Ureter (tissue), 1 donor: Measurements from ENCODE around the gene PHF14. TPM values are rescaled to one million over a fixed set of nuclear protein-coding genes. Genes with fewer than 3 reads are reported as not detected.
"Not testable (repeated sequence)": the region's sequence is repeated elsewhere in the genome, so short reads cannot be mapped to it uniquely, and the experiment has no call there.

Experiments used
- DNase-seq: peaks from one replicate; pipeline ENCODE4 v3.0.0-alpha.2; 2020; ENCODE audit warnings: low spot score
- total RNA-seq: library from RNA; stranded (reverse); gene quantifications from one replicate; pipeline ENCODE4 v1.2.4, GENCODE V29; 2023
- donor health status: DM: yes; HTN: yes; CAD: no.

The PHF14 gene
- total RNA-seq, 1 donor from 2014 or later, result 46.7 TPM

DNA sequence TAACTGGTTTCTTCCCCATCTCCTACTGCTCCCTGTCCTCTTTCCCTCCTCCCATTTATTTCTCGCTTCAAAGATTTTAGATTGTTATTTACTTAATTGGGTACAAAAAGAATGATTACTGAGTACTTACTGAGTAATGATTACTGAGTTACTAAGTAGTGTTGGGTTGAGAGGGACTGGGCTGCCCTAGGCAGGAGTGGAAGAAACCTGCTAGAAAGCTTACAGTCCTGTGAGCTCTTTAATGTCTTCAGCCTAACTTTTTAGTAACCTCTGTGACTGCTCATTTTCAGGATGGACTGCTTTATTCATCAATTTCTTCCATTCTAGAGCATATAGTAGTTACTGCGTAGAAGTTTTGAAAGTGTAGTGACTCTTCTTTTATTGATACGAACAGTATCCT is 7.6 kb downstream of the PHF14 start:
- DNase-seq, result no peak

DNA sequence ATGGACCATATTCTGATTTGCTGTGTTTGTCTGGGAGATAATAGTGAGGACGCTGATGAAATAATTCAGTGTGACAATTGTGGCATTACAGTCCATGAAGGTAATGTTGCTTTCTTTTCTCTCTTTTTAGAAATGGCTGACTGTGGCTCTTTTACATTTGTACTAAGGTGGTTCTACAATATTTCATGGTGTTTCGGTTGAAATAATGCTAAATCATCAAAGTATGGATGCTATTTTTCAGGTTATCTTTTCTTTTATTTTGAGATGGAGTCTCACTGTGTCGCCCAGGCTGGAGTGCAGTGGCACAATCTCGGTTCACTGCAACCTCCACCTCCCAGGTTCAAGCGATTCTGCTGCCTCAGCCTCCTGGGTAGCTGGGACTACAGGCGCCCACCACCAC is 17.1 kb downstream of the PHF14 start:
- DNase-seq, result not testable (repeated sequence)

DNA sequence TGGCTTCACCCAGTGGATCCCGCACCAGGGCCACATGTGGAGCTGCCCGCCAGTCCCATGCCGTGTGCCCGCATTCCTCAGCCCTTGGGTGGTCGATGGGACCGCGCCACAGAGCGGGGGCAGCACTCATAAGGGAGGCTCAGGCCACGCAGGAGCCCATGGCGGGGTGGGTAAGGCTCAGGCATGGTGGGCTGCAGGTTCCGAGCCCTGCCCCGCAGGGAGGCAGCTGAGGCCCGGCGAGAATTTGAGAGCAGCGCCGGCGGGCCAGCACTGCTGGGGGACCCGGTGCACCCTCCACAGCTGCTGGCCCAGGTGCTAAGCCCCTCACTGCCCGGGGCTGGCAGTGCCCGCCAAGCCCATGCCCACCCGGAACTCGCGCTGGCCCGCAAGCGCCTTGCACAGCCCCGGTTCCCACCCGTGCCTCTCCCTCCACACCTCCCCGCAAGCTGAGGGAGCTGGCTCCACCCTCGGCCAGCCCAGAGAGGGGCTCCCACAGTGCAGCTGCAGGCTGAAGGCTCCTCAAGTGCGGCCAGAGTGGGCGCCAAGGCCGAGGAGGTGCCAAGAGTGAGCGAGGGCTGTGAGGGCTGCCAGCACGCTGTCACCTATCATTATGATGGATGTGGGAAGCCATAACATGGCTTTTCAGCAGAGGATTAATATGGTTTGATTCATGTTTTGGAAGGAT is 22.0 kb downstream of the PHF14 start:
- DNase-seq, result not testable (repeated sequence)

DNA sequence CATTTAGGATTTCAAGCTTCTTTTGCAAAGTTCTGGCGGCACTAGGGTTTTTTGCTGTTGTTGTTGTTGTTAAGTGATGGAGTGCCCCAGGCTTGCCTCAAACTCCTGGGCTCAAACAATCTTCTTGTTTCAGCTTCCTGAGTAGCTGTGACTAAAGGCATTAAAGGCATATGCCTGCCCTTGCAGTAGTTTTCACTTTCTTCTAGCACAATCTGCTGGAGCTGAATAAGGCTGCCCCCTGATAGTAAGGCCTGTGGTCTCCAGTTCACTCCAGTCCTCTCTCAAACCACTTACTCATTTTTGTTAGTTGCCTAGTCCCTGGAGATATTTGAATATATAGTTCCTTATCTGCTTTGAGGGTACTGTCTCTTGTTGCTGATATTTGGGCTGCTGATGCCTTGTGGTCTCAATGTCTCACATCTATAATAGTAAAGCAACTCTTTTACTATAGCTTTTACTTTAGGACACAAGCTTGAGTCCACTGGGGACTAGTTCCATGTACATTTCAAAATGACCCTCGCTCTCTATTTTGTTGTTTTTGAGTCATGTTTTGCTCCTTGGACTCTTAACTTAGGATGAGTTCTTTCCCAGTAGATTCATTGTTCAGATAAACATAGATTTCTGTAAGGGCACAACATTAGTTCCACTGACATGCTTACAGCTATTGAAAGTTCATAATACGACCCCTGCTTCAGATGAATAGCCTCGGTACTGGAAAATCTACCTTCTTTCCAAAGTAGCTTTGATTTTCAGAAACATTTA is 25.5 kb downstream of the PHF14 start:
- no peak for DNase-seq

DNA sequence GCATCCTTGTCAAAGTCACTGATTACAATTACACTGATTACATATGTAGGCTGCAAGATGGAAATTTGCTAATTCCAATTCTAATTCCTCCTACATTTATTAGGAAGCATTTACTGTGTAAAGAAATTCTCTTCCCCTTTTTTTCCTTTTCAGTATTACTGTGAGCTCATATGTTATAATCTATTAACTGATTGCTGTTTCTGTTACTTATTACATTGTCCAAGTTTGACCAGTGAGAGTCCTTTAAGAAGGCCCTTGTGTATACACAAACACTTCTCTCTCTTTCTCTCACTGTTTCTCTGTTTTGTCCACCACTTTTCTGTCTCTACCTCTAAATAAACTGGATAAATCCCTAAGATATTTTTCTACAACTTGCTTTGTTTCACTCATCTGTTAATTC is 31.5 kb downstream of the PHF14 start:
- DNase-seq, result no peak

DNA sequence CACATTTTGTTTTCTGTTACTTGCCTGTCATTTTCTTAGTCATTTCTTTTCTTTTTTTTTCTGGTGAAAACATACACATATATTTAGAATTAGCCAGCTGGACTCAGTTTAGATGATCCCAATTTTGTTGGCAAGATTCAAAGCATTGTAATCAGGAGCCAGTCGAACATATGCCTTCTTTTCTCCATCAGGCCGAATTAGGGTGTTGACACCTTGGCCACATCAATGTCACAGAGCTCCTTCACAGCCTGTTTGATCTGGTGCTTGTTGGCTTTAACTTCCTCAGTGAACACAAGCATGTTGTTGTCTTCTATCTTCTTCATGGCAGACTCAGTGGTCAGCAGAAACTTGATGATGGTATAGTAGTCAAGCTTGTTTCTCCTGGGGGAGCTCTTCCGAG is 32.6 kb downstream of the PHF14 start:
- DNase-seq, result no peak

DNA sequence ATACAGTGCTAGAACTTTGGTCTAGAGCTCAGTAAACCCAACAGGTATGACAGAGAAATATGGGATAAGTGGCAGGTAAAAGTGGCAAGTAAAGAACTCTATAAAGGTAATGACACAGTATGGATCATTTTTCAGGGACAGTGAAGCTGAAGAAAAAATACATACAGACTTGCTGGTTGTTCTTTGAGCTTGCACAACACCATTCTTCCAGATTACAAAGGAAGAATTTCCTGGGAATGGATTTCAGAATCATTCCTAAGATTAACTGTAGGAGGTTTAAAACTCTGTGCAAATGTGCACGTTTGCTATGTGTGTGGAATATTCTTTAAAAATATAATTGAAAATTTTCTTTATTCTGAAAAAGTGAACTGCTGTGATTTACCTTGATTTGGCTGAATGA is 36.0 kb downstream of the PHF14 start:
- DNase-seq, result no peak

DNA sequence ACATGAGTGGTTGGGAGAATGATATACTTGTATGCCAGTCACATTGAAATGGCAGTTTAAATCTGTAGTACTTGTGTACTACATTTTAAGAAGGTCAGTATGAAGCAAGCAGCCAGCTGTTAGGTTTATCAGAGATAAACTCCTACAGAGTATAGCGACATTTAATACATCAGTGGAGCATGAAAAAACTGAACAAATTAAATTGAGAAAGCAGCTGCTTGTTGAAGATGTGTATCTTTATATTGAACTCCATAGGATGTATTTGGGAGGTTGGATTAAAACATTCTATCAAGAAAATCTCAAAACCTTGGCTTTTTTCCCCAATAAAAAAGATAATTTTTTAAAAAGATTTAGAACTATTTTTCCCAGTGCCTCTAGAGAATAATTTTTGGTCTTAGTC is 47.8 kb downstream of the PHF14 start:
- DNase-seq, result no peak

DNA sequence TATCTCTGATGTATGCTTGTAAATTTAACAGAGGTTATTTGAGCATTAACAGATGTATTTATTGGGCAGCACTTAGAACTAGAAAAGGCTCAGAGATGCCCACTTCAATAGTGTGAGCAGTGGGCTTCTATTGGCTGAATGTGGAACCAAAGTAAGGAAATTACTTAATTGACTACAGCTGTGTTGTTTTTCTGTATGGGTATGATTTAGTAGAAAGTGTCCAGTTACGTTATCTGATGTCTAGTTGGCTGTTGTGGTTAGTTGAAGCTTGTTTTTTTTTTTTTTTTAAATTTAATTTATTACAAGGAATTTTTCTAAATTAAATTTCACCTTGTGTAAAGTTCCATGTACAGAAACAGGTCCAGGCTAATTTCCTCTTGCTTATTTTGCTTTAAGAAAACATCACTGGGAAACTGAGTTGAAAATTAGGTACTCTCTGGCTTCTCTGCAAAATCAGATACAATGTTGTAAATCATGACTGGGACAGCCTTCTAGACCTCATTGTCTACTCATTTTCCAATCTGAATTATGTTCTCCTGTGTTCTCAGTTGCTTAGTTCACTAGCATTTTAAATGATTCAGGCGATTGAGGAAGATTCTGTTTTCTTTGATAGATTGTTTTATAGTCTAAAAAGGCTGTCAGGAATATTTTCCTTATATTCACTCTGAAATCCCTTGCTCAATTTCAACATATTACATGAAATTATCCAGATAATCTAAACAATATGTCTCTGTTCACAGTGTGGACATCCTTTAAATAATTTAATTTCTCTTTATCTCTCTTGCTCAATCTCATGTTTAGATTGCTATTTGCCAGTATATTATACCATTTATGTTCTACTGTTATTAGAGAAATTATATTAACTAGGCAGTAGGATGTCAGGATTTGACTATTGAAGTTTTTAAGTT is 53.0 kb downstream of the PHF14 start:
- no peak for DNase-seq

DNA sequence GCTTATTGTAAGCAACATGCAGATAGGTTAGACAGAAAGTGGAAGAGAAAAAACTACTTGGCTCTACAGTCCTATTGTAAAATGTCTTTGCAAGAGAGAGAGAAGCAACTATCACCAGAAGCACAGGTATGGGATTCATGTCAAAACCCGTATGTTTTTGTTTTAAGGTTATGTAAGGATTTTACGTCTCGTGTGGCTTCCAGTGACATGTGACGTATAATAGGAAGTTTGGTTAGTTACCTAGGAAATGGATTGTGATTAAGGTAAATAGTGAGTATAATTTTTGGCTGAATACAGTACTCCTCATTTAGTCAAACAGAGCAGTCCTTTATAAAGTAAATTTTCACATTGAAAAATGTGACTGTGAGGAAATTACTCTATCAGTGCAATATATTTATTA is 62.0 kb downstream of the PHF14 start:
- no peak for DNase-seq

DNA sequence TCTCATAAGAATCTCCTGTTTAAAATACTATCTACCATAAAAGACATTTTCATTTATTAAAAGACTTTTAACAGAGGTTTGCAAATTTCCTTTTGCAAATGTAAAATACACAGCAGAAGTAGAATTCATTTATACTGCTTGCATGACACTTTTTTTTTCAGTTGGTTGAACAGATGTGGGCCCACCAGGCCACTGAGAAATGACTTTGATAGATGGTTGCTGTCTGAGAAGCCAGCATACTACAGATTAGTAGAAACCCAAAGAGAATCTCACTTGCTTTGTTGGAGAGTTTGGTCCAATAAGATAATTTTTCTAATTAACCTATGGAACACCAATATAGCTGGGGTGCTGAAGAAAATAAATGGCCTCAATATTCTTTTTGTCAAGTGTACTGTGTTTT is 66.3 kb downstream of the PHF14 start:
- DNase-seq, result no peak

DNA sequence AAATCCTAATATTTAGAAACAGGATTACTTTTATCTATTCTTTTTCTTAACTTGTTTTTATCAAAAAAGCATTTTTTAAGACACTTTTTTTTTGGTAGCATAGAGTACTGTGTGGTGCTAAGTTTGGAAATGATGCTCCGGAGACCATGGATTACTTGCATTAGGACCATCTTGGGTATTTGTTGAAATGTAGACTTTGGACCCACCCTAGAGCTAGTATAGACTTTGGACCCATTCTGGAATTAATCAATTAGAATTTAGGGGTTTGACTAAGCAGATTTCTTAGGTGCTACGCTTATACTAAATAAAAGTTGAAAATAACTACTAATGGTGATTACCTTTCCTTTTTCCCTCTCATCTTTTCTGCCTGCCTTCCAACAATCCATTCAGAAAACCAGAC is 80.4 kb downstream of the PHF14 start:
- DNase-seq, result no peak

DNA sequence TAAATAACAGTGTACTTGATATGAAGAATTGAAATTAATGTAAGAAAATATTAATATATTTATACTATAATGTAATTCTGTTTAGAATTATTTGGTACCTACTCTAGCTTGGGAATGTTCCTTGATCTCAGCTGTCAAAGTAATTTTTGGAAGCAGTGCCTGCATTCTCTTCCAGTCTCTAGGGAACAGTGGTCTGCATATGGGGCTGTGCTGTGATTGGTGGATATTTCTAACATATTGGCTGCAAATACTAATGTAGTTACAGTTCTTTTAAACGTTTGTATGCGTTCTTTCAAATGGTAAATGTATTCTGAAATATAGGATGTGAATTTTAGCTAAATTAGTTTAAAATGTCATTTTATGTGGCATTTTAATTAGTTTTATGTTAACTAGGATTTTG is 87.2 kb downstream of the PHF14 start:
- DNase-seq, result no peak

DNA sequence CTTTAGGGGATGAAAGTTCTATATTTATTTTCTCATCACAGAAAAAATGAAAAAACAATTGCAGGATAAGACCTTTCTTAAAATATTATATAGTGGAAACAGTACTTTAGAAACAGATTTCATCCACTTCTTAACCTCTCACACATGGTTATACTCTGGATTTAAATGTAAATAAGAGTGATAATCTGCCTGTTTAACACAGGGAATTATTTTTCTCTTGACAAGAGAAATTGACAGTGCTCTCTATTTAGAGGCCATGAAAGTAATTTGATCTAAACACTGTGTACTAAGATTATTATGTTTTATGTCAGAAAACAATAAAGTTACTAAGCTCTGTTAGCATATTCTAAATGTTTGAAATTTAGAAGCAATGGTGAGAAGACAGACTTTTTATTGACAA is 88.4 kb downstream of the PHF14 start:
- DNase-seq, result no peak

DNA sequence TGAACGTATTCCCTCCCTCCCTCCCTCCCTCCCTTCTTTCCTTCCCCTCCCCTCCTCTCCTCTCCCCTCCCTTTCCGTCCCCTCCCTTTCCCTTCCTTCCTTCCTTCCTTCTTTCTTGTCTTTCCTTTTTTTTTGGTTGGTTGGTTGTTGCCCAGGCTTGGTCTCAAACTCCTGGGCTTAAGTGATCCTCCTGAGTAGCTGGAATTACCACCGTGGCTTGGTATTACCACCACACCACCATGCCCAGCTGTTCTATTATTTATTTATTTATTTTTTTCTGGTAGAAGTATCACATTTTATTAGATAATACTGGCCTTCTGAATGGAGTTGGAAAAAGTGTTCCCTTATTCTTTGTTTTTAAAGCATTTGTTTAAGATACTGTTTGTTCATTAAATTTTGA is 95.9 kb downstream of the PHF14 start:
- DNase-seq, result no peak

DNA sequence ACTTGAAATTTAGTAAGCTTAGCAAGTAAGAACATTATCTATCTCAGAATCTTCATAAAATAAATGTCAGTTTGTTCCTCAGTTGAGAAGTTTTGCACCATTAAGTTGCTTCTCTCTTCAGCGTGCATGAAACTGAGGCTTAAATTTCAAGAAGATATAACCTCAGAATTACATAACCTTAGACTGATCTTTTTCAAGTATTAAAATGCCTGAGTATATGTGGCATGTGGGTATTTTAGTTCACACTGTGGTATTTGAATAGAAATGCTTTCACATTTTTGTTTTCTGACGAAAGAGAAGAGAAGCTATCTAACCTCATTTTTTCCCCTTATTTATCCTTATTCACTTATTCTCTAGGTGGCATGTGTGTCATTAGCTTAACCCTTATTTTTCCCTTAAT is 104.1 kb downstream of the PHF14 start:
- no peak for DNase-seq

DNA sequence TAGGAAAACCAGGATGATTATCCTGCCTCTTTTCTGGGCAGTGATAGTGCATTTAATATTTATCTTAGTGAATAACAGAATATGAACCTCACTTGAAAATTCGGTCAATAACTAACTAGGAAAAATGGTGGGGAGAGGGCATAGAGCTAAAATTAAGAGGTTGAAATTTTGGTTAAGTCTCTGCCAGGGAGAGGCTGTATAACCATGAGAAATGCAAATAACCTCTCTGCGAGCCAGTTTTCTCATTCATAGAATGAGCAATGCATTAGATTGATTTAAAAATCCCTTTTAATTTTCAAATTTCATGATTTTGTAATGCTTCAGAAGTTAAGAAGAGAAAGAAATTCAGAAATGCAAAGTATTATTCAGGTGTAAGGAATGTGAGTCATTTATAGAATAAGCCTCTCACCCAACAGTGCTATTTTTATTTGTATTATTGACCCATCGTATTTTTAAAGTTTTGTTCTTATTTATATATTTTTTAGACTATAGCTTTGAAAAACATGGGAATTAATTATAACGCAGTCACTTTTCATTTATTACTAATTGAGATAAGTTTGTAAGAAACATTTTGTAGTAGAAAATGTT is 104.7 kb downstream of the PHF14 start:
- no peak for DNase-seq

DNA sequence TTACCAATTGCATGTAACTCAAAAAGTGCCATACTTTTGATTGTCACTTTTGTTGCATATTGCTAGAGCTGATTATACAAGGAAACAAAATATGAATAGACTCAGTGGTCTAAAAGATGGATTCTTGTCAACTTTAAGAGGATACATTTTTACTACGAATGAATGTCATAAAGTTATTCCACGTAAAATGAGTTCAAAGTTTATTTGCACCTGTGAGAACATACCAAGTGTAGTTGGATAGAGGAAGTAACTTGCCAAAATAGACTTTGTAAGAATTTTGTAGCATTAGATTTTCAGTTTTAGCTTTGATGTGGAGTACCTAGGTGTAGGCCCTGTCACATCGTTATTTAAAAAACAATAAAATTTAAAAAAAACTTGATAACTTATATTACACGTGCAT is 106.2 kb downstream of the PHF14 start:
- no peak for DNase-seq

DNA sequence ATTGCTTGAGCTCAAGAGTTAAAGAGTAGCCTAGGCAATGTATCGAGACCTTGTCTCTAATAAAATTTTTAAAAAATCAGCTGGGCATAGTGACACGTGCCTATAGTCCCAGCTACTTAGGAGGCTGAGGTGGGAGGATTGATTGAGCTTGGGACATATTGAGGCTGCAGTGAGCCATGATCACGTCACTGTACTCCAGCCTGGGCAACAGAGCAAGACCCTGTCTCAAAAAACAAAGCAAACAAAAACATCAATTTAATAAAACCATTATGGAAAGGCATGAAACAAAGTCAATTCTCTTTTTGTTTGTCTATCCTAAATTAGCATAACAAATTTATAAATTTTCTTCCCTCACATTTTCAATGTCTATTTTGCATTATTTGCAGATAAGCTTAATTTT is 108.4 kb downstream of the PHF14 start:
- no peak for DNase-seq

DNA sequence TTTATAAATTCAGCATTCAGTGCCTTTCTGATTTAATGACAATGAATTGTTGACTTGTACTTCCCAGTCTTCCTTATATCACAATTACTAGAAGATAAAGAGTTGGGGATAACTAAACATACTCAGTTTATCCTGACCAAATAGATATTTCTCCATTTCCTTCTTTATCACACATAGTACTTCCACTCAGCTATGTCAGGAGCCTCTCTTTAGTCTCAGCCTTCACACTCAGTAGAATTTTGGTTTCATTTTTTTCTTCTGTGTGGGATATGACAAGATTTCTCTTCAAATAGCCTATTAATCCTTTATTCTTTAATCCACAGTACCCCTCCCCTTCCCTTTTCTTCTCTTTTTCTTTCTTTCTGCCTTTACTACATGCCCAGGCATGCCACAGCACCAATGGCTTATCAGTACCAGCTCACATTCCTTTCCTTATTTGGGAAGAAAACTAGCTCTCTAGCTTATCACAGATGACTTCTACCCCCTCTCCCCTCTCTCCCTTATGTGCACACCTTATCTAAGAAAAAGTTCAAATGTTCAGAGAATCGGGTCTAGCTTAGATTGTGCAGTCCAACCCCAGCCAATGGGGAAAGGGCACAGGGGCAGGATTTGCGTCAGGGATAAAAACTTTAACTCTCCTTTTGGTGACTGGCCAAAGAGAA is 109.0 kb downstream of the PHF14 start:
- no peak for DNase-seq

DNA sequence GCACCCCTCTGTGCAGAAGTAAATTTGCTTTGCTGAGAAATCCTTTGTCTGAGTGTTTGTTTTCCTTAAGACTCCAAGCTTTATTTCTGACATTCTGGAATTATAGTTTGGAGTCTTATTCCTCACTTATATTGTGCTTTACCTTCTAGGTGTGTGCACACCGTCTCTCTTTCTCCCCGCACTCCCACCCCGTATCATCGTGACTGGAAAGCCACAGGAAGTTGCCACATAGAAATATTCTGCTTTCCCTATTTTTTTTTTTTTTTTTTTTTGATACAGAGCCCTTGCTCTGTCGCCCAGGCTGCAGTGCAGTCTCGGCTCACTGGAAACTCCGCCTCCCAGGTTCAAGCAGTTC is 109.5 kb downstream of the PHF14 start:
- DNase-seq, result no peak

DNA sequence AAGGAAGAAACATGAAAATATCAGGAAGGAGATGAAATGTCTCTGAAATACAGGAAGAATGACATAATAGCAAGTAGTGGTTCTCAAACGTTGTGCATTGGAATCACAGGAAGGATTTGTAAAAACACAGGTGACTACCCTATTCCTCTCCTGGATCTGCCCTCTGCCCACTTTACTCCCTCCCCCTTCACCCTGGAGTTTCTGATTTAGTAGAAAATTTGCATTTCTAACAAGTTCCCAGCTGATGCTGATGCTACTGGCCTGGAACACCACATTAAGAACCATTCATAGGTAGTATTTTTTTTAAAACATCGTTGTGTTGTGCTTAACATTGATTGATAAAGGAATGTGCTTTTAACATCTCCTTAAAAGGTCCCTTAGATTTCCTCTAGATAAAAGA is 130.9 kb downstream of the PHF14 start:
- no peak for DNase-seq
